ENCODE results near the gene ACAD8. TPM values are rescaled to one million over a fixed set of nuclear protein-coding genes. Genes with fewer than 3 reads are reported as not detected.
A peak's percentile ranks its signal among the peaks of the same experiment; 100 is the strongest.

The ACAD8 gene
- total RNA-seq, 1 donor from 2014 or later = 48.4 TPM

GRCh38 chr11:134230339-134230738 lies 23.0 kb upstream of the ACAD8 start:
- Histone ChIP-seq H2AFZ (replicated peaks) (no peak overlapping the region), H4K20me1 (ENCODE audit: low read depth) (peaks cover 17% of the 10 kb centered on the region), H3K79me2 (ENCODE audit: low read depth) (peaks cover 15% of the 10 kb centered on the region), H3K4me2 (no peak overlapping the region), H3K4me3 (no peak overlapping the region), H3K4me1 (peaks cover 6% of the 10 kb centered on the region), H3F3A (ENCODE audit: low read depth) (no peaks in the 10 kb centered on the region), H3K9me3 (ENCODE audit: low read depth) (no peaks in the 10 kb centered on the region), H3K27ac (no peak overlapping the region), H3K9ac (no peak overlapping the region), H3K27me3 (peaks cover 12% of the 10 kb centered on the region), H3K36me3 (no peaks in the 10 kb centered on the region)
- Mint-ChIP-seq H3K27me3 (ENCODE audit: insufficient read depth, low read depth) (peaks cover 5% of the 10 kb centered on the region), H3K36me3 (peaks cover 4% of the 10 kb centered on the region), H3K4me3 (no peak overlapping the region), H3K9me3 (no peaks in the 10 kb centered on the region), H3K4me1 (peaks cover 39% of the 10 kb centered on the region), H3K27ac (no peak overlapping the region)
- TF ChIP-seq EZH2phosphoT487 (IDR thresholded peaks at IDR 0.05) (no peak), EZH2 (IDR thresholded peaks at IDR 0.05) (no peak)
- no peak for DNase-seq (ENCODE audit: low spot score)

DNA sequence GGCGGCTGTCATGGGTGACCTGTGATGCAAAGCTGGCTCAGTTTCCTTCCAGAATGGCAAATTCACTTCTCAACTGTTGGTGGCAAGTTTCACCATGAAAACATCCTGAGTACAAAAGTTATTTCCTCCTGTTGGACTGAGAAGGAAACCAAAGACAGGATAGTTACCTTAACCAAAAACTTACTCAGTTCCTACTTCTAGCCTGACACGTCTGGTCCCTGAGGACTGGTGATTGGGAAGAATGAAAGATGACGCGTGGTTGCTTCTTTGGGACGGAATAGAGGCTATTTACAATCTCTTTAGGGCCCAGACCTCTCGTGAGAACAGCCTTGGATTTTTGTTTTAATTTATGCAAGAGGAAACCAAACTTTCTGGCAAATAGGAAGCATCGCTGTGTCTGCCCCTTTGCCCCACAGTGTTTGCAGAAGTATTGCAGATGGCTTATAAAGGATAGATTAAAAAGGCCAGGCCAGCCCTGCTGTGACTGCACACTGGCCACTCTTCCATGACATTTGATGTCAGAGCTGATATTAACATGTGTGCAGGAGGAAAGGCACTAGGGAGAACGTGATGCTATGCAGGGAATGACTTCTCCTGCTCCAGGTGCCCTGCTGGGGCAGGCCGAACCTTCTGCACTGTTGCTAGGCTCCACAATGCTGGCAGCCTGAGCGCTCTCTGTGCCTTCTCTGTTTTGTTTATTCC lies 21.3 kb upstream of the ACAD8 start:
- H3K27me3 ChIP-seq = no peaks in the 10 kb centered on the region
- H3K9me3 Mint-ChIP-seq = no peaks in the 10 kb centered on the region
- H2AFZ ChIP-seq (replicated peaks) = no peak overlapping the region
- H3K36me3 Mint-ChIP-seq = peaks cover 4% of the 10 kb centered on the region
- no peak for DNase-seq (ENCODE audit: low spot score)
- H3K36me3 ChIP-seq = no peaks in the 10 kb centered on the region
- H3K9me3 ChIP-seq (ENCODE audit: low read depth) = no peaks in the 10 kb centered on the region
- H3K4me3 ChIP-seq = no peak overlapping the region
- no peak overlapping the region for H3K9ac ChIP-seq
- H3K4me1 Mint-ChIP-seq = peaks cover 31% of the 10 kb centered on the region
- no peak overlapping the region for H3K4me3 Mint-ChIP-seq
- no peaks in the 10 kb centered on the region for H3F3A ChIP-seq (ENCODE audit: low read depth)
- no peak overlapping the region for H3K4me2 ChIP-seq
- no peak for TF ChIP-seq CTCF (IDR thresholded peaks at IDR 0.05)
- no peak overlapping the region for H3K27ac ChIP-seq
- H3K79me2 ChIP-seq (ENCODE audit: low read depth) = no peaks in the 10 kb centered on the region
- H3K4me1 ChIP-seq = no peaks in the 10 kb centered on the region
- H3K27ac Mint-ChIP-seq = peak overlapping the region; percentile 48
- H3K27me3 Mint-ChIP-seq (ENCODE audit: insufficient read depth, low read depth) = peaks cover 5% of the 10 kb centered on the region
- H4K20me1 ChIP-seq (ENCODE audit: low read depth) = no peaks in the 10 kb centered on the region

DNA sequence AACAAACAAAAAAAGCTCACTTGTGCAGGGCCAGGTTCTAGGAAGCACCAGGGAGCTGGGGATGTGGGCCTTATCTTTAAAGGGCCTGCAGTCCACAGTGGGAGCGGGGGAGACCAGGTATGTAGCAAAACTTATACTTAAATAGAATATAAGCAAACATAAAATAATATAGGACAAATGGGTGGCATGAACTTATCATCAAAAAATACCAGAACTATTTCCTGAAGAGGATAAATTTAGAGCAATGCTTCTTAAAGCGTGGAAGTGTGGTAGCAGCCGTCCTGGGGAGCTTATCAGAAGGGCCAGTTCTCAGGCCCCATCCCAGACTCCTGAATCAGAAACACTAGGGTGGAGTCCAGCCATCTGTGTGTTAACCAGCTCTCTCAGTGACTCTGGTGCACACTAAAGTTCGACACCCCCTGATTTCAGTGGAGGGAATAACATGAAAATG lies 19.6 kb upstream of the ACAD8 start:
- Mint-ChIP-seq H3K9me3 (no peaks in the 10 kb centered on the region), H3K4me1 (peaks cover 24% of the 10 kb centered on the region), H3K4me3 (no peak overlapping the region)

More for the DNA sequence above, 19.6 kb upstream of the ACAD8 start:
- no peaks in the 10 kb centered on the region for H4K20me1 ChIP-seq (ENCODE audit: low read depth)
- no peaks in the 10 kb centered on the region for H3K36me3 ChIP-seq
- H2AFZ ChIP-seq (replicated peaks) = no peak overlapping the region
- H3F3A ChIP-seq (ENCODE audit: low read depth) = no peaks in the 10 kb centered on the region
- Mint-ChIP-seq H3K27ac (no peak overlapping the region), H3K27me3 (ENCODE audit: insufficient read depth, low read depth) (peaks cover 3% of the 10 kb centered on the region), H3K36me3 (peaks cover 9% of the 10 kb centered on the region)
- H3K27ac ChIP-seq = no peak overlapping the region
- no peak overlapping the region for H3K4me3 ChIP-seq
- no peaks in the 10 kb centered on the region for H3K4me1 ChIP-seq
- no peaks in the 10 kb centered on the region for H3K9me3 ChIP-seq (ENCODE audit: low read depth)
- H3K9ac ChIP-seq = no peak overlapping the region
- H3K4me2 ChIP-seq = no peak overlapping the region
- TF ChIP-seq CTCF (IDR thresholded peaks at IDR 0.05) (no peak), EZH2phosphoT487 (IDR thresholded peaks at IDR 0.05) (no peak), EZH2 (IDR thresholded peaks at IDR 0.05) (no peak)
- no peaks in the 10 kb centered on the region for H3K79me2 ChIP-seq (ENCODE audit: low read depth)
- no peak for DNase-seq (ENCODE audit: low spot score)
- no peaks in the 10 kb centered on the region for H3K27me3 ChIP-seq
